ENCODE results near the gene ERRFI1.

DNA sequence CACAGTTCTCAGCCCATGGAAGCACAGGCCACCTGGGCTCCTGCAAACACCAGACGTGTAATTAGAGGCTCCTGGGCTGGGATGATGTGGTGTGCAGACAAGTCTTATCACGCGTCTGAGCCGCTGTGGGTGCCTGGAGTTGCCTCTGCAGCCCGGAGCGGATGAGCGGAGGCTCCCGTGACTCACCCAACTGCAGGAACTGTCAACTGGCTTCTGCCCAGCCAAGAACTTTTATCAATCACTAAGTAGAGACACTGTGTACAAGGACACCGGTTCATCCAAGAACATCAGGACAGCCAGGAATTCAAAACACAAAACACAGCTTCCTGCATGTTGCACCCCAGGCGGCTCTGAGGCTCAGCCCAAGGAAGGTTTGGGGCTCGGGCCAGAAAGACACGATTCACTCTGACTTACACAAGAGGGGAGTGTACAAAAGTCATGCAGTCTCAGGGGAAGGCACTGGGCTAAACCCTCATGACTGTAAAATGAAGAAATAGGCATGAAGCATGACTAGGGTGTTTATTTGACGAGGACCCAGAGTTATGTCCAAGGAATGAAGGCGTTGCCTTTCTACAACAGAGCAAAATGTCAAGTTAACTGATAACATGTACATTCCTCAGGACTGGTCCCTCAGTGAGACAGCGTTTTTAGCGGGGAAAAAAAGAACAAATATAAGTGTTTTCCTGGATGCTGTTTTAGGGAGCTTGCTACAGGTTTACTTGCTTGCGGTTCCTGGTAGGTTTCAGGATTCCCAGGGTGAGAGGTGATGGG is 21.1 kb downstream of the ERRFI1 start:
- TF ChIP-seq, protein P1, sequence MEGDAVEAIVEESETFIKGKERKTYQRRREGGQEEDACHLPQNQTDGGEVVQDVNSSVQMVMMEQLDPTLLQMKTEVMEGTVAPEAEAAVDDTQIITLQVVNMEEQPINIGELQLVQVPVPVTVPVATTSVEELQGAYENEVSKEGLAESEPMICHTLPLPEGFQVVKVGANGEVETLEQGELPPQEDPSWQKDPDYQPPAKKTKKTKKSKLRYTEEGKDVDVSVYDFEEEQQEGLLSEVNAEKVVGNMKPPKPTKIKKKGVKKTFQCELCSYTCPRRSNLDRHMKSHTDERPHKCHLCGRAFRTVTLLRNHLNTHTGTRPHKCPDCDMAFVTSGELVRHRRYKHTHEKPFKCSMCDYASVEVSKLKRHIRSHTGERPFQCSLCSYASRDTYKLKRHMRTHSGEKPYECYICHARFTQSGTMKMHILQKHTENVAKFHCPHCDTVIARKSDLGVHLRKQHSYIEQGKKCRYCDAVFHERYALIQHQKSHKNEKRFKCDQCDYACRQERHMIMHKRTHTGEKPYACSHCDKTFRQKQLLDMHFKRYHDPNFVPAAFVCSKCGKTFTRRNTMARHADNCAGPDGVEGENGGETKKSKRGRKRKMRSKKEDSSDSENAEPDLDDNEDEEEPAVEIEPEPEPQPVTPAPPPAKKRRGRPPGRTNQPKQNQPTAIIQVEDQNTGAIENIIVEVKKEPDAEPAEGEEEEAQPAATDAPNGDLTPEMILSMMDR (IDR thresholded peaks at IDR 0.05; ENCODE audit: low read depth, low read length, missing input control) = peak; percentile 10
- TF ChIP-seq, protein P2, sequence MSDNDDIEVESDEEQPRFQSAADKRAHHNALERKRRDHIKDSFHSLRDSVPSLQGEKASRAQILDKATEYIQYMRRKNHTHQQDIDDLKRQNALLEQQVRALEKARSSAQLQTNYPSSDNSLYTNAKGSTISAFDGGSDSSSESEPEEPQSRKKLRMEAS (IDR thresholded peaks at IDR 0.05) = peak; percentile 31
- TF ChIP-seq, protein P3, sequence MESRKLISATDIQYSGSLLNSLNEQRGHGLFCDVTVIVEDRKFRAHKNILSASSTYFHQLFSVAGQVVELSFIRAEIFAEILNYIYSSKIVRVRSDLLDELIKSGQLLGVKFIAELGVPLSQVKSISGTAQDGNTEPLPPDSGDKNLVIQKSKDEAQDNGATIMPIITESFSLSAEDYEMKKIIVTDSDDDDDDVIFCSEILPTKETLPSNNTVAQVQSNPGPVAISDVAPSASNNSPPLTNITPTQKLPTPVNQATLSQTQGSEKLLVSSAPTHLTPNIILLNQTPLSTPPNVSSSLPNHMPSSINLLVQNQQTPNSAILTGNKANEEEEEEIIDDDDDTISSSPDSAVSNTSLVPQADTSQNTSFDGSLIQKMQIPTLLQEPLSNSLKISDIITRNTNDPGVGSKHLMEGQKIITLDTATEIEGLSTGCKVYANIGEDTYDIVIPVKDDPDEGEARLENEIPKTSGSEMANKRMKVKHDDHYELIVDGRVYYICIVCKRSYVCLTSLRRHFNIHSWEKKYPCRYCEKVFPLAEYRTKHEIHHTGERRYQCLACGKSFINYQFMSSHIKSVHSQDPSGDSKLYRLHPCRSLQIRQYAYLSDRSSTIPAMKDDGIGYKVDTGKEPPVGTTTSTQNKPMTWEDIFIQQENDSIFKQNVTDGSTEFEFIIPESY (IDR thresholded peaks at IDR 0.05) = no peak

Data from liver (tissue), 2 donors.